T-cell (primary cell): ENCODE measurements around the gene GNAI1. TPM values are rescaled to one million over a fixed set of nuclear protein-coding genes. Genes with fewer than 3 reads are reported as not detected.

Experiments
- ATAC-seq, 4 experiments: fragments of 200-7000 bp in 3 of 4; fragments of 150-1000 bp in 1 of 4; cut with Tn5 transposase; replicated peaks in 1 of 4; 1 replicate in 3 of 4; 2 replicates in 1 of 4; pipeline ENCODE4 v1.10.0; 2021; ENCODE audit warnings: moderate library complexity in 3 of 4, mild to moderate bottlenecking in 2 of 4, moderate number of reproducible peaks in 1 of 4
- CTCF ChIA-PET, 2 donors: fragments of 300-600 bp; sonication (Branson Sonifier 250); formaldehyde crosslinking; loops; one replicate each; lab custom pipeline; 2022; ENCODE audit warnings: antibody characterized with exemption in 2 of 2; lab: Charles Lee
- POLR2A ChIA-PET, 2 donors: fragments of 300-600 bp; sonication (Branson Sonifier 250); formaldehyde crosslinking; loops; one replicate each; lab custom pipeline; 2022; ENCODE audit warnings: antibody characterized with exemption in 2 of 2; lab: Charles Lee
- DNase-seq, 35 experiments: peaks; one replicate each; pipeline versions ENCODE4 v3.0.0 to v3.0.0-alpha.2; 2013 to 2023
- H3K27ac ChIP-seq: one replicate; pipeline ENCODE4 v1.5.1; 2013; ENCODE audit warnings: low read length
- H3K27me3 ChIP-seq, 2 experiments: replicated peaks in 1 of 2; 1 replicate in 1 of 2; 2 replicates in 1 of 2; pipeline versions ENCODE4 v1.6.1 to v1.7.0; 2013; ENCODE audit warnings: low read length in 1 of 2, mixed read lengths in 1 of 2; ENCODE audit not compliant: control insufficient read depth in 2 of 2, insufficient read depth in 2 of 2; ENCODE audit errors: extremely low read depth in 1 of 2
- H3K36me3 ChIP-seq, 2 donors: 1 replicate in 1 of 2; 2 replicates in 1 of 2; pipeline versions ENCODE4 v1.6.1 to v1.7.0; 2013; ENCODE audit warnings: low read length in 1 of 2; ENCODE audit not compliant: control insufficient read depth in 2 of 2, insufficient read depth in 1 of 2; ENCODE audit errors: extremely low read depth in 1 of 2
- H3K4me1 ChIP-seq, 2 experiments: 1 replicate in 1 of 2; 2 replicates in 1 of 2; pipeline versions ENCODE4 v1.6.1 to v1.7.0; 2013; ENCODE audit warnings: low read length in 2 of 2, mixed read lengths in 1 of 2; ENCODE audit not compliant: insufficient read depth in 2 of 2, control insufficient read depth in 1 of 2; ENCODE audit errors: extremely low read depth in 1 of 2
- H3K4me3 ChIP-seq, 2 donors: 1 replicate in 1 of 2; 2 replicates in 1 of 2; pipeline versions ENCODE4 v1.5.1 to v1.7.0; 2013; ENCODE audit warnings: mild to moderate bottlenecking in 2 of 2, low read length in 1 of 2, moderate library complexity in 1 of 2; ENCODE audit not compliant: control insufficient read depth in 1 of 2; ENCODE audit errors: extremely low read depth in 1 of 2
- H3K9me3 ChIP-seq: 2 replicates; pipeline ENCODE4 v1.7.0; 2013
- H3K27ac Mint-ChIP-seq, 2 donors: one replicate each; pipeline ENCODE4 v1.8.0; 2020 to 2021; ENCODE audit warnings: mild to moderate bottlenecking in 2 of 2, mixed read lengths in 2 of 2
- H3K27me3 Mint-ChIP-seq, 2 donors: one replicate each; pipeline ENCODE4 v1.8.0; 2021 to 2022; ENCODE audit warnings: mixed read lengths in 2 of 2
- H3K36me3 Mint-ChIP-seq: one replicate; pipeline ENCODE4 v1.8.0; 2021; ENCODE audit warnings: mixed read lengths
- H3K4me1 Mint-ChIP-seq, 3 donors: one replicate each; pipeline ENCODE4 v1.8.0; 2020 to 2022; ENCODE audit warnings: mixed read lengths in 3 of 3, mild to moderate bottlenecking in 1 of 3
- H3K4me3 Mint-ChIP-seq, 3 donors: one replicate each; pipeline ENCODE4 v1.8.0; 2020 to 2022; ENCODE audit warnings: mild to moderate bottlenecking in 3 of 3, mixed read lengths in 3 of 3, moderate library complexity in 3 of 3
- H3K9me3 Mint-ChIP-seq, 3 donors: one replicate each; pipeline ENCODE4 v1.8.0; 2020 to 2022; ENCODE audit warnings: mixed read lengths in 3 of 3
- WGBS: methylation state at CpG from one replicate; pipeline ENCODE4 v1.1.5; 2013; ENCODE audit warnings: missing lambda C conversion rate; ENCODE audit not compliant: insufficient coverage; 5-methylcytosine and 5-hydroxymethylcytosine counted together
- total RNA-seq, 35 experiments: library from RNA in 6 of 35; stranded (reverse) in 6 of 35; fragments of 120-200 nt in 1 of 35; gene quantifications; one replicate each; pipeline versions ENCODE4 v1.2.1 to v1.2.4 and lab custom pipeline; 2013 to 2026

Gene GNAI1
- total RNA-seq, 5 donors from 2014 or later (not counting 1 experiment from before 2014, with no cell fraction given), result 0.79 to 3.3 (median 1.4) TPM

DNA sequence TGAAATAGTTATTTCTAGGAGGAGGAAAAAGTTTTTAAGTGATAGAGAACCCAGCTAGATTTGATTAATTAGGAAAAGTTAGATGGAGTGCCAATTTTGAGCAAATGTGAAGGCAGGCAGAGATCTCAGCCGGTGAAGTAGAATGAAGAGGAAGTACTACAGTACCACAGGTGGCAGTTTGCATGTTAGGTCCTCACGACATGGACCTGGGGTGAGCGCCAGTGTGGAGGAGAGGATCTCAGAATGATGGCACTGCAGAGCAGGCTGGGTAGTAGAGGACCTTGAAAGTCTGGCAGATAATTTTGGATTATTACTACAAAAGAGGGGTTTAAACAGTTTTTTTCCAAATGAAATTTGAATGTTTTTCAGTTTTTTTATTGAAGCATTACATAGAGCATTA is 81.1 kb downstream of the GNAI1 start:
- DNase-seq (no peak), ATAC-seq (no peak)
- 74% methylated on average over 3 of the region's 3 CpGs for WGBS
- H3K4me1 ChIP-seq, result peaks cover 0 to 10% of the 10 kb centered on the region in 2 experiments
- peaks cover 0 to 9% (median 0%) of the 10 kb centered on the region in 3 donors for H3K4me1 Mint-ChIP-seq
- H3K27me3 Mint-ChIP-seq, result no peaks in the 10 kb centered on the region
- H3K4me3 Mint-ChIP-seq, result no peak overlapping the region
- no peaks in the 10 kb centered on the region for H3K9me3 ChIP-seq
- no peaks in the 10 kb centered on the region for H3K36me3 Mint-ChIP-seq
- peaks cover 0 to 2% (median 0%) of the 10 kb centered on the region in 3 donors for H3K9me3 Mint-ChIP-seq
- H3K27me3 ChIP-seq, result no peaks in the 10 kb centered on the region
- no peak overlapping the region for H3K27ac ChIP-seq
- H3K27ac Mint-ChIP-seq, result no peak overlapping the region
- no peaks in the 10 kb centered on the region for H3K36me3 ChIP-seq
- CTCF ChIA-PET, result interaction anchor here in 1 of 2 donors (0.6 kb wide), 1 partner anchor 138 kb away, joined by 4 read pairs; no protein-coding TSS in a partner anchor
- POLR2A ChIA-PET, result no interaction called here
- no peak overlapping the region for H3K4me3 ChIP-seq

DNA sequence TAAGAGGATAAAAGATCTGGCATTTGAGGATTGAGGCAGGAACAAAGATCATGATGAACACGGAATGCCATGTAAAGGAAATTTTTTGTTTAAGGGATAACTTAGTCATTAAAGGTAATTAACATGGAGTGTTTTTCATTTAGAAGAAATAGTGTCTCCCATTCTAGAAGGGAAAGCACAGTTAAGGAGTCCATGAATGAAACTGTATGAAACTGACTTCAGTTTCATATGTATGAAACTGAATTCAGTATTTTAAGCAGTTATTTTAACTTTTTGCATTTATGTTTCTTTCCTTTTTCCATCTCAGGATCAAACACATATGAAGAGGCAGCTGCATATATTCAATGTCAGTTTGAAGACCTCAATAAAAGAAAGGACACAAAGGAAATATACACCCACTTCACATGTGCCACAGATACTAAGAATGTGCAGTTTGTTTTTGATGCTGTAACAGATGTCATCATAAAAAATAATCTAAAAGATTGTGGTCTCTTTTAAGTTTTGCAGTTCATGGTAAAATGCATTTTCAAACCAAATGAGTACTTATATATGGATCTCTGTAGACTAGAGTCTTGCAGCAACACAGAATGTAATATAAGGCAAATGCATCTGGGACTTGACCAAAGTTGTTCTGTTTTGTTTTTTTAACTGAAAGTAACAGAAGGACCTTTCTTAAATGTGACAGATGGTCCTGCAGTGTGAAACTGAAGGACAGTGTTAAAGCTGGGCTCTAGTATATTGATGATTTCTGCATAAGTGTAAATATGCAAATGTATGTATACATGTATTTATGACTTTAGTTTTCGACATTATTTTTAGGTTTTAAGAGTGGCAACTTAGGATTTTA is 82.6 kb downstream of the GNAI1 start:
- Mint-ChIP-seq H3K4me1 (peaks cover 0 to 9% (median 0%) of the 10 kb centered on the region in 3 donors), H3K4me3 (no peak overlapping the region), H3K36me3 (no peaks in the 10 kb centered on the region), H3K27ac (no peak overlapping the region), H3K9me3 (no peaks in the 10 kb centered on the region), H3K27me3 (no peaks in the 10 kb centered on the region)
- no peak for DNase-seq
- Histone ChIP-seq H3K27me3 (no peaks in the 10 kb centered on the region), H3K4me3 (no peak overlapping the region), H3K36me3 (no peaks in the 10 kb centered on the region), H3K9me3 (no peaks in the 10 kb centered on the region), H3K4me1 (peaks cover 0 to 10% of the 10 kb centered on the region in 2 experiments), H3K27ac (no peak overlapping the region)
- ATAC-seq, result peak in 1 of 4 experiments; percentile 73
- CTCF ChIA-PET, result interaction anchor here in 1 of 2 donors (0.6 kb wide), 1 partner anchor 82 kb away, joined by 5 read pairs; no protein-coding TSS in a partner anchor
- WGBS, result 75% methylated on average over 1 of the region's 2 CpGs
- POLR2A ChIA-PET, result no interaction called here

- no CpG with 5 or more reads among the region's 3 CpGs for WGBS
- Histone ChIP-seq H3K27ac (no peak overlapping the region), H3K4me1 (peaks cover 0 to 10% of the 10 kb centered on the region in 2 experiments), H3K36me3 (no peaks in the 10 kb centered on the region), H3K9me3 (no peaks in the 10 kb centered on the region), H3K4me3 (no peak overlapping the region), H3K27me3 (no peaks in the 10 kb centered on the region)
- ATAC-seq (no peak), DNase-seq (no peak)
- no peak overlapping the region for H3K27ac Mint-ChIP-seq
- no peak overlapping the region for H3K4me3 Mint-ChIP-seq
- H3K27me3 Mint-ChIP-seq, result no peaks in the 10 kb centered on the region
- H3K4me1 Mint-ChIP-seq, result peaks cover 0 to 9% (median 0%) of the 10 kb centered on the region in 3 donors
- H3K9me3 Mint-ChIP-seq, result no peaks in the 10 kb centered on the region
- no peaks in the 10 kb centered on the region for H3K36me3 Mint-ChIP-seq
- ChIA-PET POLR2A (no interaction called here), CTCF (no interaction called here)
These were observed 84.1 kb downstream of the GNAI1 start for GRCh38 chr7:80218723-80219122.

DNA sequence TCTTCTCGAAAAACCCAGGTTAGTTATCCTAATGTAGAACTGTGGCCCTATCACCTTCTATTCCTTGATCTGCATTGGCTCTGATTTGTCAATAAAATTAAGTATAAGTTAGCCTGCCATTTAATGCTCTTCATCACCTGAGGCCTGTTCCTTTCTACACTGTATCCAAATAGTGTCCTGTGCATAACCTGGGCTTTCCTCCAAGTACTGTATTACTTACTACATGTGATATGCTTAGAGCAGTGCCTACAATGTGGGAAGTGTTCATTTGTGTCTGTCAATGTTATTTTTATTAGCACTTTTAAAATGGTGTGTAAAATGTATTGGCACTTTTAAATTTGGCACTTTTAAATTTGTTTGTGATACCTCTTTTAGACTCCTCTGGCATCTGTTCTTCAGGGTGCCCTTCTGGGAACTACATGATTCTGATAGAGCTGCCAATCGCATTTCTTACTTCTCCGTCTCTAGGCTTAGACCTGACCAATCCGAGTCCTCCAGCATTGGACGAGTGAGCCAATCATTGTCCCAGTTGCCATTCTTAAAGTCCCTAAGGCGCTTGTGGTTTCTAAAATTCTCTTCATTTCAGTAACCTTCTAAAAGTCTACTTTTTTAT is 85.5 kb downstream of the GNAI1 start:
- ChIA-PET POLR2A (no interaction called here), CTCF (no interaction called here)
- Mint-ChIP-seq H3K27ac (no peak overlapping the region), H3K4me1 (peaks cover 0 to 9% (median 0%) of the 10 kb centered on the region in 3 donors), H3K27me3 (no peaks in the 10 kb centered on the region), H3K9me3 (no peaks in the 10 kb centered on the region), H3K4me3 (no peak overlapping the region), H3K36me3 (no peaks in the 10 kb centered on the region)
- Histone ChIP-seq H3K27me3 (no peaks in the 10 kb centered on the region), H3K9me3 (no peaks in the 10 kb centered on the region), H3K4me3 (no peak overlapping the region), H3K4me1 (peaks cover 0 to 10% of the 10 kb centered on the region in 2 experiments), H3K36me3 (no peaks in the 10 kb centered on the region), H3K27ac (no peak overlapping the region)
- no peak for ATAC-seq
- DNase-seq, result no peak
- 94% methylated on average over 4 of the region's 6 CpGs for WGBS

- WGBS, result no CpG with 5 or more reads among the region's 1 CpG
- Mint-ChIP-seq H3K36me3 (no peaks in the 10 kb centered on the region), H3K4me3 (no peak overlapping the region), H3K27me3 (peaks cover 0 to 3% of the 10 kb centered on the region in 2 donors), H3K4me1 (no peaks in the 10 kb centered on the region), H3K27ac (no peak overlapping the region), H3K9me3 (no peaks in the 10 kb centered on the region)
- H3K4me3 ChIP-seq, result no peak overlapping the region
- no peak overlapping the region for H3K27ac ChIP-seq
- no peaks in the 10 kb centered on the region for H3K27me3 ChIP-seq
- H3K9me3 ChIP-seq, result no peaks in the 10 kb centered on the region
- no peak for DNase-seq
- ChIA-PET POLR2A (no interaction called here), CTCF (no interaction called here)
- no peaks in the 10 kb centered on the region for H3K36me3 ChIP-seq
- ATAC-seq, result no peak
- no peaks in the 10 kb centered on the region for H3K4me1 ChIP-seq
These were observed 89.8 kb downstream of the GNAI1 start for GRCh38 chr7:80224415-80224814.

GRCh38 chr7:80225361-80225760 is 90.7 kb downstream of the GNAI1 start:
- H3K4me1 Mint-ChIP-seq, result no peaks in the 10 kb centered on the region
- no peak overlapping the region for H3K27ac Mint-ChIP-seq
- no peaks in the 10 kb centered on the region for H3K36me3 Mint-ChIP-seq
- H3K9me3 Mint-ChIP-seq, result no peaks in the 10 kb centered on the region
- ChIA-PET POLR2A (no interaction called here), CTCF (no interaction called here)
- peaks cover 0 to 3% of the 10 kb centered on the region in 2 donors for H3K27me3 Mint-ChIP-seq
- H3K4me3 ChIP-seq, result no peak overlapping the region
- H3K4me3 Mint-ChIP-seq, result no peak overlapping the region
- ATAC-seq, result no peak
- H3K27me3 ChIP-seq, result no peaks in the 10 kb centered on the region
- H3K9me3 ChIP-seq, result no peaks in the 10 kb centered on the region
- no peaks in the 10 kb centered on the region for H3K4me1 ChIP-seq
- DNase-seq, result no peak
- no peak overlapping the region for H3K27ac ChIP-seq
- no peaks in the 10 kb centered on the region for H3K36me3 ChIP-seq
